PC-3 (cell line): ENCODE data around the gene FOXRED1.

Experiments used
- CTCF ChIP-seq: fragments of 300-600 bp; sonication (generic); conservative IDR thresholded peaks from 2 replicates; pipeline ENCODE4 v1.5.1; 2017; ENCODE audit warnings: antibody characterized with exemption, low read depth, mild to moderate bottlenecking, low read length
- EZH2 ChIP-seq: fragments of 300-600 bp; sonication (generic); IDR thresholded peaks from one replicate; pipeline ENCODE4 v1.6.1; 2017; ENCODE audit warnings: antibody characterized with exemption, mild to moderate bottlenecking, low read length; ENCODE audit not compliant: unreplicated experiment
- EZH2phosphoT487 ChIP-seq: fragments of 300-600 bp; sonication (generic); IDR thresholded peaks from 2 replicates; pipeline ENCODE4 v1.6.1; 2018; ENCODE audit warnings: mild to moderate bottlenecking, antibody characterized with exemption, low read length, borderline replicate concordance

- TF ChIP-seq CTCF = no peak
- TF ChIP-seq EZH2 = no peak
- TF ChIP-seq EZH2phosphoT487 = no peak
Measured at GRCh38 chr11:126262216-126262615, 6.7 kb upstream of the FOXRED1 start.
